Adrenal gland (tissue), 12 donors: Measurements from ENCODE around the gene RPL7A. TPM values are rescaled to one million over a fixed set of nuclear protein-coding genes. Genes with fewer than 3 reads are reported as not detected.

ENCODE experiments used
- DNase-seq, 7 donors: peaks; one replicate each; pipeline ENCODE4 v3.0.0-alpha.2; 2019 to 2020
- H3K27ac ChIP-seq, 5 donors: fragments of 200-600 bp; sonication (generic) in 4 of 5; 1 replicate in 3 of 5; 2 replicates in 2 of 5; pipeline versions ENCODE4 v1.5.1 to v1.8.0; 2016 to 2020; ENCODE audit warnings: mild to moderate bottlenecking in 1 of 5
- H3K27me3 ChIP-seq: fragments of 200-600 bp; 2 replicates; pipeline ENCODE4 v1.8.0; 2021
- H3K36me3 ChIP-seq, 2 donors: fragments of 200-600 bp; replicated peaks in 1 of 2; 1 replicate in 1 of 2; 2 replicates in 1 of 2; pipeline versions ENCODE4 v1.5.1 to v1.8.0; 2018 to 2022
- H3K4me1 ChIP-seq, 2 donors: fragments of 200-600 bp; replicated peaks in 1 of 2; 1 replicate in 1 of 2; 2 replicates in 1 of 2; pipeline versions ENCODE4 v1.5.1 to v1.8.0; 2018 to 2021
- H3K4me3 ChIP-seq, 4 donors: fragments of 200-600 bp; sonication (generic) in 3 of 4; one replicate each; pipeline ENCODE4 v1.5.1; 2016 to 2018
- H3K9me3 ChIP-seq, 3 donors: fragments of 200-600 bp; sonication (generic) in 1 of 3; replicated peaks in 1 of 3; 1 replicate in 2 of 3; 2 replicates in 1 of 3; pipeline versions ENCODE4 v1.5.1 to v1.8.0; 2016 to 2021
- POLR2A ChIP-seq, 2 donors: fragments of 450-650 bp; IDR thresholded peaks; one replicate each; pipeline ENCODE4 v1.6.1; 2017; ENCODE audit warnings: antibody characterized with exemption in 2 of 2, mild to moderate bottlenecking in 2 of 2, moderate library complexity in 1 of 2
- WGBS, 4 donors: extraction: QIAGEN DNeasy Blood & Tissue Kit in 2 of 4; methylation state at CpG; one replicate each; pipeline versions ENCODE4 v1.1.5 to v1.1.7; 2013 to 2017; 5-methylcytosine and 5-hydroxymethylcytosine counted together
- intact Hi-C, 2 donors: fragments of 100-400 bp; cut with DNase I; formaldehyde crosslinking; loops; one replicate each; pipeline versions ENCODE4 v1.14.1 to v1.15.0; 2022 to 2023
- polyA plus RNA-seq, 3 donors: library from polyadenylated mRNA; stranded (reverse); fragments of 200-250 nt in 2 of 3; fragments of 350-450 nt in 1 of 3; fragmentation: Illumina TruSeq in 1 of 3; extraction: RNeasy Lipid Tissue Mini Kit (QIAGEN cat#74804) in 1 of 3; gene quantifications; one replicate each; pipeline ENCODE4 v1.2.3, GENCODE V29; 2013 to 2014
- total RNA-seq, 9 donors: library from RNA; depleted of rRNA in 4 of 9; stranded (reverse); fragments of >200 nt in 4 of 9; fragments of 120-200 nt in 1 of 9; fragmentation: NEBNext Ultra II Directional in 1 of 9; extraction: Animal tissue kit (Norgen Biotek cat#: 25700) in 1 of 9; gene quantifications; one replicate each; pipeline versions ENCODE4 v1.1.0 to v1.2.4, GENCODE V29; 2013 to 2023
- TF ChIP-seq, protein P1 (sequence below), 6 experiments: fragments of 450-650 bp in 4 of 6; fragments of 200-600 bp in 2 of 6; sonication (generic) in 1 of 6; IDR thresholded peaks; 1 replicate in 5 of 6; 2 replicates in 1 of 6; pipeline versions ENCODE4 v1.5.1 to v1.8.0; 2016 to 2021; ENCODE audit warnings: antibody characterized with exemption in 6 of 6, mild to moderate bottlenecking in 2 of 6, moderate library complexity in 1 of 6
- donor health status: healthy with polysubstance abuse.
- donor health status: Bipolar disorder and iron deficiency.
- donor health status: DM: yes; HTN: yes; CAD: no.
- donor health status: DM: no; HTN: no; CAD: no.
- donor health status: DM: no; HTN: no; CAD: no.
- donor health status: DM: yes; HTN: yes; CAD: no.

The RPL7A gene
- total and polyA plus RNA-seq, 12 donors = 1,875 to 3,598 (median 2,406) TPM

- 76 to 91% (median 81%) methylated on average over 4 to 22 of the region's 22 CpGs for WGBS, 4 donors
- DNase-seq = peak in 2 of 7 donors; percentile 18 to 23
- intact Hi-C loops = no loop called here
- Histone ChIP-seq H3K9me3 (no peaks in the 10 kb centered on the region), H3K36me3 (peaks cover 0 to 58% of the 10 kb centered on the region in 2 donors), H3K4me1 (peaks cover 15 to 62% of the 10 kb centered on the region in 2 donors), H3K27ac (peak overlapping the region in 1 of 5 donors; percentile 63), H3K27me3 (no peaks in the 10 kb centered on the region), H3K4me3 (no peak overlapping the region)
- TF ChIP-seq POLR2A (IDR thresholded peaks at IDR 0.05) = no peak
- TF ChIP-seq, protein P1, sequence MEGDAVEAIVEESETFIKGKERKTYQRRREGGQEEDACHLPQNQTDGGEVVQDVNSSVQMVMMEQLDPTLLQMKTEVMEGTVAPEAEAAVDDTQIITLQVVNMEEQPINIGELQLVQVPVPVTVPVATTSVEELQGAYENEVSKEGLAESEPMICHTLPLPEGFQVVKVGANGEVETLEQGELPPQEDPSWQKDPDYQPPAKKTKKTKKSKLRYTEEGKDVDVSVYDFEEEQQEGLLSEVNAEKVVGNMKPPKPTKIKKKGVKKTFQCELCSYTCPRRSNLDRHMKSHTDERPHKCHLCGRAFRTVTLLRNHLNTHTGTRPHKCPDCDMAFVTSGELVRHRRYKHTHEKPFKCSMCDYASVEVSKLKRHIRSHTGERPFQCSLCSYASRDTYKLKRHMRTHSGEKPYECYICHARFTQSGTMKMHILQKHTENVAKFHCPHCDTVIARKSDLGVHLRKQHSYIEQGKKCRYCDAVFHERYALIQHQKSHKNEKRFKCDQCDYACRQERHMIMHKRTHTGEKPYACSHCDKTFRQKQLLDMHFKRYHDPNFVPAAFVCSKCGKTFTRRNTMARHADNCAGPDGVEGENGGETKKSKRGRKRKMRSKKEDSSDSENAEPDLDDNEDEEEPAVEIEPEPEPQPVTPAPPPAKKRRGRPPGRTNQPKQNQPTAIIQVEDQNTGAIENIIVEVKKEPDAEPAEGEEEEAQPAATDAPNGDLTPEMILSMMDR (IDR thresholded peaks at IDR 0.05) = no peak
Measured at GRCh38 chr9:133367221-133367620, 19.2 kb downstream of the RPL7A start.

DNA sequence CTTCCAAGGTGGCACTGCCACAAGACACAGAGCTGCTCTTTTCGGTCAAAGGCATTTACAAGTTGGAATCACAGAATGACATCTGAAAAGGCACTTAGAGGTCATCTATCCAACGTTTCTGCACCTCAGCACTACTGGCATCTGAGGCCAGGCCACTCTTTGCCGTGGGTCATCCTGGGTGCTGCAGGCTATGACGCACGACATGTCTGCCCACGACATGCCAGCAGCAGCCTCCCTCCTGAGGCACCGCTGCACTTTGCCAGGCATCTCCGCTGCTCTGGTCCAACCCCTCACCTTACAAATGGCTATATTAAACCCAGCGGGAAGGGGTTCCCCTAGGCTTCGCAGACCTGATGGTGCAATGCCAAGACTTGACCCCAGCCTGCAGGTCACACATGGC is 19.8 kb downstream of the RPL7A start:
- H3K27me3 ChIP-seq = no peaks in the 10 kb centered on the region
- H3K36me3 ChIP-seq = peaks cover 0 to 57% of the 10 kb centered on the region in 2 donors
- 53 to 72% (median 67%) methylated on average over 9 to 10 of the region's 10 CpGs for WGBS, 4 donors
- no peak overlapping the region for H3K4me3 ChIP-seq
- intact Hi-C loops = no loop called here
- peak in 2 of 7 donors; percentile 19 to 79 for DNase-seq
- TF ChIP-seq POLR2A (IDR thresholded peaks at IDR 0.05) = no peak
- TF ChIP-seq, protein P1 (IDR thresholded peaks at IDR 0.05) = no peak
- H3K9me3 ChIP-seq = no peaks in the 10 kb centered on the region
- H3K27ac ChIP-seq = peak overlapping the region in 2 of 5 donors; percentile 63 to 69
- H3K4me1 ChIP-seq = peaks cover 15 to 68% of the 10 kb centered on the region in 2 donors

DNA sequence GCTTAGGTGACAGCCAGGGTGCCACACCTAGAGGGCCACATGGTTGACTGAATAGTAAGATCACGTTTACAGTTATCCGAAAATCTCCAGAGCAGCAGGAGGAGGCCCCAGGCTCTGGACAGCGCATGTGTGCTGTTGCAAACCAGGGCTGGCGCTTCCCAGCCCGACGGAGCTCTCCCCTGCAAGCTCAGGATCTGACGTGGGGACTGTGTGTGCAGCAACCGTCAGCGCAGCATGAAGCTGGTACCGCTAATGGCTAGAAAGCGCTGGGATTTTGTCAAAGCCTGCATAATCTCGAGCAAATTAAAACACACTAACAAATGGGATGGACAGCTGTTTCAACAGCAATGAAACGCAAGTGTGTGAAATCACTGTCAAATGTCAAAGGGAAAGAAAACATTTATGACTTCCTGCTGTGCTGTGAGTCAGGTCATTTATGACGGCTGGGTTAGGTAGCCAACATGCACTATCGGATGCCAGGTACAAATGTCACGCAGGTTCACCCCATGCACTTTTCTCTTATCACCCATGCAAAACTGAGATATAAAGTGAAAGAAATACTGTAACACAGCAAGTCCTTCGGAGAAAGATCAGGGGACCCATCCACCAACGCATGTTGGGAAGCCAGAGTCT is 20.3 kb downstream of the RPL7A start:
- H3K4me1 ChIP-seq = peaks cover 15 to 71% of the 10 kb centered on the region in 2 donors
- H3K36me3 ChIP-seq = peaks cover 0 to 57% of the 10 kb centered on the region in 2 donors
- TF ChIP-seq, protein P1 (IDR thresholded peaks at IDR 0.05) = no peak
- no peak for TF ChIP-seq POLR2A (IDR thresholded peaks at IDR 0.05)
- no peak overlapping the region for H3K4me3 ChIP-seq
- no peaks in the 10 kb centered on the region for H3K27me3 ChIP-seq
- peak in 2 of 7 donors; percentile 35 to 86 for DNase-seq
- H3K9me3 ChIP-seq = no peaks in the 10 kb centered on the region
- peak overlapping the region in 2 of 5 donors; percentile 63 to 69 for H3K27ac ChIP-seq
- intact Hi-C loops = no loop called here
- 52 to 59% (median 55%) methylated on average over 16 to 18 of the region's 18 CpGs for WGBS, 4 donors

DNA sequence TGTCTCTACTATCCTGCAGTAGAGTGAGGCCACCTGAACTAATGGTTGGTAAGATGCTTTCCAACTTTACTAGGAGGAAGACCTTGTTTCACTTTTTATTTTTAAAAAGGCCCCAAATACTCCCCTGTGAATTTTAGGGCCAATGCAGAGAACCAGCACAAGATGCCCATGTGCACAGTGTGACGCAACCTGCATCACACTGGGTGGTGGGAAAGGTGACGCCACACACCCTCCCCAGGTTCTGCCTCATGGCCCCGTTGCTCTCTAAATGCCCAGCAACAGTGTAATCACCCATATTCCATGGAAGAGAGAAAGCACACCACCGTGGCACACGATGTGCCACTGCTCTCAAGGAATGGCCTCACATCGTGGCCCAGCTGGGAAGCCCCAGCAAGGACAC is 21.4 kb downstream of the RPL7A start:
- Histone ChIP-seq H3K27me3 (no peaks in the 10 kb centered on the region), H3K4me3 (no peak overlapping the region), H3K4me1 (peaks cover 20 to 76% of the 10 kb centered on the region in 2 donors), H3K36me3 (peaks cover 0 to 49% of the 10 kb centered on the region in 2 donors), H3K9me3 (no peaks in the 10 kb centered on the region), H3K27ac (peak overlapping the region in 2 of 5 donors; percentile 63 to 69)
- intact Hi-C loops = no loop called here
- no peak for DNase-seq
- TF ChIP-seq, protein P1 (IDR thresholded peaks at IDR 0.05) = no peak
- no peak for TF ChIP-seq POLR2A (IDR thresholded peaks at IDR 0.05)
- WGBS, 4 donors = 58 to 76% (median 67%) methylated on average over 6 of the region's 6 CpGs
